Lung (tissue), 12 donors: Measurements from ENCODE around the gene BCL2L14. TPM values are rescaled to one million over a fixed set of nuclear protein-coding genes. Genes with fewer than 3 reads are reported as not detected.

Experiments
- ATAC-seq: fragments of 200-7000 bp; cut with Tn5 transposase; one replicate; pipeline ENCODE4 v1.9.1; 2020; ENCODE audit warnings: moderate number of reproducible peaks; ENCODE audit not compliant: insufficient read depth, low FRiP score
- DNase-seq, 3 donors: peaks; one replicate each; pipeline ENCODE4 v3.0.0-alpha.2; 2013 to 2017
- H3K27ac ChIP-seq, 2 donors: one replicate each; pipeline ENCODE4 v1.5.1; 2013; ENCODE audit warnings: mild to moderate bottlenecking in 2 of 2, moderate library complexity in 2 of 2, control low read depth in 1 of 2, inconsistent platforms in 1 of 2, low read depth in 1 of 2, low read length in 1 of 2
- H3K27me3 ChIP-seq, 3 donors: one replicate each; pipeline ENCODE4 v1.5.1; 2013; ENCODE audit warnings: low read length in 2 of 3; ENCODE audit not compliant: control insufficient read depth in 3 of 3, insufficient read depth in 3 of 3
- H3K36me3 ChIP-seq, 4 donors: one replicate each; pipeline ENCODE4 v1.5.1; 2013; ENCODE audit warnings: low read length in 4 of 4, mild to moderate bottlenecking in 1 of 4, moderate library complexity in 1 of 4; ENCODE audit not compliant: control insufficient read depth in 4 of 4, insufficient read depth in 4 of 4
- H3K4me1 ChIP-seq, 5 donors: one replicate each; pipeline ENCODE4 v1.5.1; 2013; ENCODE audit warnings: low read length in 5 of 5, mild to moderate bottlenecking in 2 of 5, moderate library complexity in 1 of 5; ENCODE audit not compliant: control insufficient read depth in 5 of 5, insufficient read depth in 5 of 5
- H3K4me3 ChIP-seq: one replicate; pipeline ENCODE4 v1.5.1; 2013; ENCODE audit warnings: mild to moderate bottlenecking, control low read depth, moderate library complexity
- H3K9ac ChIP-seq, 2 donors: one replicate each; pipeline ENCODE4 v1.5.1; 2013; ENCODE audit warnings: low read length in 2 of 2, control low read depth in 1 of 2; ENCODE audit not compliant: insufficient read depth in 1 of 2
- H3K9me3 ChIP-seq, 4 donors: one replicate each; pipeline ENCODE4 v1.5.1; 2013; ENCODE audit warnings: low read length in 3 of 4, mild to moderate bottlenecking in 1 of 4, moderate library complexity in 1 of 4; ENCODE audit not compliant: control insufficient read depth in 4 of 4, insufficient read depth in 3 of 4
- WGBS, 2 donors: extraction: QIAGEN DNeasy Blood & Tissue Kit; methylation state at CpG; one replicate each; pipeline ENCODE4 v1.1.7; 2013; 5-methylcytosine and 5-hydroxymethylcytosine counted together
- polyA plus RNA-seq, 2 donors: library from polyadenylated mRNA; stranded (reverse); fragments of 200-250 nt; gene quantifications; one replicate each; pipeline ENCODE4 v1.2.1, GENCODE V29; 2013
- total RNA-seq, 2 donors: library from RNA; depleted of rRNA in 1 of 2; stranded (reverse); fragments of >200 nt in 1 of 2; gene quantifications; one replicate each; pipeline ENCODE4 v1.2.1, GENCODE V29; 2014 to 2021
- TF ChIP-seq, protein P1 (sequence below): IDR thresholded peaks from 2 replicates; pipeline ENCODE4 v1.5.1; 2012; ENCODE audit warnings: mild to moderate bottlenecking; ENCODE audit errors: control extremely low read depth, extremely low read depth
- donor health status: control.
- donor health status: control.
- donor health status: Bipolar disorder and iron deficiency.
- donor health status: healthy.
- donor health status: DM: yes; HTN: yes; CAD: no.

Gene BCL2L14
- total and polyA plus RNA-seq, 4 donors = 0.33 to 1.8 (median 0.98) TPM

DNA sequence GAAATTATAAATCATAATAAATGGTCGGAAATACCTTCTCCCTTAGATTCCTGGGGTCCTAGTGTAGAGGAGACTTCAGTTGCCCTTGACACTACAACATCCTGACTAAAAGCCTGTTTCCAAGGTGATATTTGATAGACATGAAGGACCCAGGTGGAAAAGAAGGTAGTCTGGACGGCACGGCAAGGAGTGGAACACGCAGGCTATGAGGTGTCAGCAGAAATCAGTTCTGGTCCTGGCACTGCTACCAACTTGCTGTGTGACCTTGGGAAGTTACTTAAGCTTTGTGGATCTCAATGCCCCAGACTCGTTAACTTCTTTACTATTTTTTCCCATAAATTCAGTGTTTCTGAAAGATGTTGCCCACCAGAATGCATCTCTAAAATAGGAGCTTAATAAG, 36.9 kb upstream of the BCL2L14 start:
- TF ChIP-seq, protein P1, sequence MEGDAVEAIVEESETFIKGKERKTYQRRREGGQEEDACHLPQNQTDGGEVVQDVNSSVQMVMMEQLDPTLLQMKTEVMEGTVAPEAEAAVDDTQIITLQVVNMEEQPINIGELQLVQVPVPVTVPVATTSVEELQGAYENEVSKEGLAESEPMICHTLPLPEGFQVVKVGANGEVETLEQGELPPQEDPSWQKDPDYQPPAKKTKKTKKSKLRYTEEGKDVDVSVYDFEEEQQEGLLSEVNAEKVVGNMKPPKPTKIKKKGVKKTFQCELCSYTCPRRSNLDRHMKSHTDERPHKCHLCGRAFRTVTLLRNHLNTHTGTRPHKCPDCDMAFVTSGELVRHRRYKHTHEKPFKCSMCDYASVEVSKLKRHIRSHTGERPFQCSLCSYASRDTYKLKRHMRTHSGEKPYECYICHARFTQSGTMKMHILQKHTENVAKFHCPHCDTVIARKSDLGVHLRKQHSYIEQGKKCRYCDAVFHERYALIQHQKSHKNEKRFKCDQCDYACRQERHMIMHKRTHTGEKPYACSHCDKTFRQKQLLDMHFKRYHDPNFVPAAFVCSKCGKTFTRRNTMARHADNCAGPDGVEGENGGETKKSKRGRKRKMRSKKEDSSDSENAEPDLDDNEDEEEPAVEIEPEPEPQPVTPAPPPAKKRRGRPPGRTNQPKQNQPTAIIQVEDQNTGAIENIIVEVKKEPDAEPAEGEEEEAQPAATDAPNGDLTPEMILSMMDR = no peak
- no peak overlapping the region for H3K9ac ChIP-seq
- WGBS, 2 donors = 48 to 55% methylated on average over 5 of the region's 5 CpGs

GRCh38 chr12:12034344-12034743, 36.4 kb upstream of the BCL2L14 start:
- H3K9me3 ChIP-seq = no peaks in the 10 kb centered on the region
- no peaks in the 10 kb centered on the region for H3K36me3 ChIP-seq
- no peak overlapping the region for H3K4me3 ChIP-seq
- TF ChIP-seq, protein P1 = no peak
- H3K27me3 ChIP-seq = no peaks in the 10 kb centered on the region
- ATAC-seq (no peak), DNase-seq (no peak)
- H3K27ac ChIP-seq = no peak overlapping the region
- H3K9ac ChIP-seq = no peak overlapping the region
- WGBS, 2 donors = 92 to 95% methylated on average over 3 of the region's 3 CpGs
- peaks cover 0 to 6% (median 0%) of the 10 kb centered on the region in 5 donors for H3K4me1 ChIP-seq

More for the DNA sequence above, 36.9 kb upstream of the BCL2L14 start:
- ATAC-seq (no peak), DNase-seq (no peak)
- Histone ChIP-seq H3K27me3 (no peaks in the 10 kb centered on the region), H3K36me3 (no peaks in the 10 kb centered on the region), H3K9me3 (no peaks in the 10 kb centered on the region), H3K4me3 (no peak overlapping the region), H3K27ac (no peak overlapping the region), H3K4me1 (peaks cover 0 to 6% (median 0%) of the 10 kb centered on the region in 5 donors)

GRCh38 chr12:12035229-12035628, 35.5 kb upstream of the BCL2L14 start:
- Histone ChIP-seq H3K9me3 (no peaks in the 10 kb centered on the region), H3K4me1 (peaks cover 0 to 6% (median 0%) of the 10 kb centered on the region in 5 donors), H3K27ac (no peak overlapping the region), H3K36me3 (no peaks in the 10 kb centered on the region), H3K9ac (no peak overlapping the region), H3K27me3 (no peaks in the 10 kb centered on the region), H3K4me3 (no peak overlapping the region)
- WGBS, 2 donors = 84 to 87% methylated on average over 1 of the region's 1 CpG
- no peak for DNase-seq
- ATAC-seq = no peak
- TF ChIP-seq, protein P1 = no peak

DNA sequence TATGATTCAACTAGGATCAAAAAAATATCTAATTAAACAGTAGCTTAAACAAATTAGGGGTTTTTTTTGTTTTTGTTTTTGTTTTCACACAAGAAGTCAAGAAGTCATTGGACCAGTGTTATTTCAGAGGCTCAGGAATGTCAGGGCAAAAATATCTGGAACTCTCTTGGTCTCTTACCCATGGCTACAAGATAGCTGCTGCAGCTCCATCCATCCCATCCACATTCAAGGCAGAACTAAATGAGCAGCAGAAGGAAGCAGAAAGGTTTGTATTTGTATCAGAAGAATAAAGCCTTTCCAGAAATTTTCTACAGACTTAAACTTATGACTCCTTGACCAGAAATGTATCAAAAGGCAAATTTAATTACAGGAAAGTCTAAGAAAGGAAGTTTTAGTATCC, 33.8 kb upstream of the BCL2L14 start:
- Histone ChIP-seq H3K27me3 (no peaks in the 10 kb centered on the region), H3K9ac (no peak overlapping the region), H3K9me3 (no peaks in the 10 kb centered on the region), H3K36me3 (no peaks in the 10 kb centered on the region), H3K4me3 (no peak overlapping the region), H3K4me1 (peaks cover 0 to 6% (median 0%) of the 10 kb centered on the region in 5 donors), H3K27ac (no peak overlapping the region)
- no peak for DNase-seq
- TF ChIP-seq, protein P1 = no peak
- no peak for ATAC-seq
